Naive thymus-derived CD4-positive, alpha-beta T cell (primary cell): ENCODE measurements around the gene CCDC170. TPM values are rescaled to one million over a fixed set of nuclear protein-coding genes. Genes with fewer than 3 reads are reported as not detected.

Experiments used
- ATAC-seq: fragments of 150-1000 bp; cut with Tn5 transposase; 2 replicates; pipeline ENCODE4 v1.10.0; 2021; ENCODE audit warnings: mild to moderate bottlenecking, moderate library complexity
- CTCF ChIA-PET: fragments of 350-600 bp; sonication (Branson Sonifier 250); formaldehyde crosslinking; loops from one replicate; lab custom pipeline; 2021; ENCODE audit warnings: antibody characterized with exemption; lab: Charles Lee
- POLR2A ChIA-PET: fragments of 350-600 bp; sonication (Branson Sonifier 250); formaldehyde crosslinking; loops from one replicate; lab custom pipeline; 2021; ENCODE audit warnings: antibody characterized with exemption, inconsistent platforms; lab: Charles Lee
- DNase-seq, 9 donors: peaks; one replicate each; pipeline versions ENCODE4 v3.0.0 to v3.0.0-alpha.2; 2020 to 2022; ENCODE audit warnings: mixed read lengths in 1 of 9
- H3K27ac ChIP-seq: one replicate; pipeline ENCODE4 v1.7.0; 2013; ENCODE audit warnings: mild to moderate bottlenecking, low read depth, low read length, moderate library complexity
- H3K27me3 ChIP-seq, 2 donors: one replicate each; pipeline ENCODE4 v1.7.0; 2013; ENCODE audit warnings: low read length in 2 of 2, mild to moderate bottlenecking in 2 of 2, moderate library complexity in 2 of 2; ENCODE audit not compliant: control insufficient read depth in 2 of 2, insufficient read depth in 2 of 2
- H3K36me3 ChIP-seq, 3 experiments: 1 replicate in 2 of 3; 2 replicates in 1 of 3; pipeline ENCODE4 v1.7.0; 2013; ENCODE audit warnings: low read length in 3 of 3, mild to moderate bottlenecking in 3 of 3, moderate library complexity in 1 of 3; ENCODE audit not compliant: insufficient read depth in 3 of 3, control insufficient read depth in 2 of 3
- H3K4me1 ChIP-seq, 2 donors: one replicate each; pipeline ENCODE4 v1.7.0; 2013; ENCODE audit warnings: low read length in 2 of 2, mild to moderate bottlenecking in 2 of 2, moderate library complexity in 1 of 2; ENCODE audit not compliant: control insufficient read depth in 2 of 2, insufficient read depth in 2 of 2
- H3K4me3 ChIP-seq: 2 replicates; pipeline ENCODE4 v1.7.0; 2013; ENCODE audit warnings: mild to moderate bottlenecking, low read length
- H3K9me3 ChIP-seq, 3 experiments: 1 replicate in 2 of 3; 2 replicates in 1 of 3; pipeline ENCODE4 v1.7.0; 2013; ENCODE audit warnings: low read length in 3 of 3; ENCODE audit not compliant: control insufficient read depth in 2 of 3
- H3K27ac Mint-ChIP-seq, 9 donors: one replicate each; pipeline ENCODE4 v1.8.0; 2020 to 2022; ENCODE audit warnings: mixed read lengths in 9 of 9, mild to moderate bottlenecking in 8 of 9, moderate library complexity in 5 of 9, inconsistent platforms in 2 of 9
- H3K27me3 Mint-ChIP-seq, 5 donors: one replicate each; pipeline ENCODE4 v1.8.0; 2021 to 2022; ENCODE audit warnings: mixed read lengths in 5 of 5, mild to moderate bottlenecking in 1 of 5
- H3K36me3 Mint-ChIP-seq, 5 donors: one replicate each; pipeline ENCODE4 v1.8.0; 2020 to 2022; ENCODE audit warnings: mixed read lengths in 5 of 5, mild to moderate bottlenecking in 3 of 5, inconsistent platforms in 1 of 5
- H3K4me1 Mint-ChIP-seq, 7 donors: one replicate each; pipeline ENCODE4 v1.8.0; 2020 to 2022; ENCODE audit warnings: mixed read lengths in 7 of 7, mild to moderate bottlenecking in 3 of 7, inconsistent platforms in 1 of 7
- H3K4me3 Mint-ChIP-seq, 10 donors: one replicate each; pipeline ENCODE4 v1.8.0; 2020 to 2022; ENCODE audit warnings: mild to moderate bottlenecking in 10 of 10, mixed read lengths in 10 of 10, moderate library complexity in 6 of 10, inconsistent platforms in 2 of 10
- H3K9me3 Mint-ChIP-seq, 11 donors: one replicate each; pipeline ENCODE4 v1.8.0; 2020 to 2022; ENCODE audit warnings: mixed read lengths in 11 of 11, mild to moderate bottlenecking in 4 of 11, inconsistent platforms in 1 of 11, moderate library complexity in 1 of 11
- intact Hi-C, 2 donors: fragments of 100-400 bp; cut with micrococcal nuclease; formaldehyde crosslinking; loops; one replicate each; pipeline ENCODE4 v1.15.1; 2023
- polyA plus RNA-seq, 2 donors: library from polyadenylated mRNA; unstranded; fragments of 300-500 nt; fragmentation: Illumina TruSeq; gene quantifications; one replicate each; pipeline ENCODE4 v1.2.3, GENCODE V29; 2021
- total RNA-seq, 6 experiments: library from RNA in 5 of 6; stranded (reverse) in 5 of 6; gene quantifications; 1 replicate in 5 of 6; 2 replicates in 1 of 6; pipeline ENCODE4 v1.2.3 and lab custom pipeline; 2021 to 2026

The CCDC170 gene
- total and polyA plus RNA-seq, 7 experiments from 2014 or later: 0.56 TPM; not detected in 5

GRCh38 chr6:151524059-151524458 lies 30.2 kb downstream of the CCDC170 start:
- H3K4me3 ChIP-seq: no peak overlapping the region
- intact Hi-C loops: no loop called here
- H3K9me3 ChIP-seq: peaks cover 0 to 11% (median 0%) of the 10 kb centered on the region in 3 experiments
- H3K27ac ChIP-seq: no peak overlapping the region
- Mint-ChIP-seq H3K4me3 (no peak overlapping the region), H3K27ac (no peak overlapping the region), H3K4me1 (no peaks in the 10 kb centered on the region), H3K9me3 (peaks cover 7 to 54% (median 22%) of the 10 kb centered on the region in 11 donors), H3K36me3 (no peaks in the 10 kb centered on the region), H3K27me3 (peaks cover 5 to 19% (median 15%) of the 10 kb centered on the region in 5 donors)
- ATAC-seq: no peak
- CTCF ChIA-PET: no interaction called here
- POLR2A ChIA-PET: no interaction called here
- H3K36me3 ChIP-seq: no peaks in the 10 kb centered on the region
- no peak for DNase-seq
- no peaks in the 10 kb centered on the region for H3K4me1 ChIP-seq
- H3K27me3 ChIP-seq: no peaks in the 10 kb centered on the region

DNA sequence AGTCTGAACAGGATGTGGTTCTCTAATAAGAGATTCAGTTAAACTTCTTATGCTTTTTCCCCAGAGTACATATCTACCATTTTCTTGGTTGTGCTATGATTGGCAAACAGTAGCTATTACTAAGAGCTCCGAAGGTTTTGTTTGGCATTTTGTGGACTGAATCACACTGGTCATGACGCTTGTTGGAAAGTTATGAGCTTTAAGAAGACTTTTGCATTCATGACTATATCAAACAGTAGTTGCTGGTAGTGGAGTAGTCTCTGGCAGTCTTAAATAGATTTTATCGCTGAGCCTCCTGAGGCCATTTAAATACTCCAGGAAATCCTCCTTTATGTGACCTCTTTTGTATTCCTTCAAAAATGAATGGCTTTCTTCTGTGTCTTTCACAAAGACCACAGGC lies 40.8 kb downstream of the CCDC170 start:
- intact Hi-C loops: no loop called here
- no peak for DNase-seq
- Mint-ChIP-seq H3K4me3 (no peak overlapping the region), H3K4me1 (no peaks in the 10 kb centered on the region), H3K36me3 (peaks cover 0 to 5% (median 1%) of the 10 kb centered on the region in 5 donors), H3K27me3 (peaks cover 2 to 10% (median 3%) of the 10 kb centered on the region in 5 donors), H3K27ac (no peak overlapping the region), H3K9me3 (peaks cover 3 to 22% (median 7%) of the 10 kb centered on the region in 11 donors)
- peaks cover 0 to 2% (median 0%) of the 10 kb centered on the region in 3 experiments for H3K9me3 ChIP-seq
- H3K27me3 ChIP-seq: no peaks in the 10 kb centered on the region
- ChIA-PET POLR2A (no interaction called here), CTCF (no interaction called here)
- no peaks in the 10 kb centered on the region for H3K4me1 ChIP-seq
- no peak overlapping the region for H3K27ac ChIP-seq
- no peak for ATAC-seq
- H3K4me3 ChIP-seq: no peak overlapping the region
- no peaks in the 10 kb centered on the region for H3K36me3 ChIP-seq

GRCh38 chr6:151535476-151536187 lies 41.8 kb downstream of the CCDC170 start:
- no peak overlapping the region for H3K4me3 Mint-ChIP-seq
- ATAC-seq (no peak), DNase-seq (no peak)
- Histone ChIP-seq H3K9me3 (peaks cover 0 to 9% (median 0%) of the 10 kb centered on the region in 3 experiments), H3K27ac (no peak overlapping the region), H3K4me3 (no peak overlapping the region), H3K4me1 (no peaks in the 10 kb centered on the region), H3K36me3 (no peaks in the 10 kb centered on the region), H3K27me3 (no peaks in the 10 kb centered on the region)
- intact Hi-C loops: no loop called here
- H3K36me3 Mint-ChIP-seq: peaks cover 0 to 6% (median 3%) of the 10 kb centered on the region in 5 donors
- CTCF ChIA-PET: no interaction called here
- POLR2A ChIA-PET: no interaction called here
- no peaks in the 10 kb centered on the region for H3K4me1 Mint-ChIP-seq
- H3K9me3 Mint-ChIP-seq: peaks cover 8 to 30% (median 11%) of the 10 kb centered on the region in 11 donors
- no peak overlapping the region for H3K27ac Mint-ChIP-seq
- peaks cover 0 to 7% (median 3%) of the 10 kb centered on the region in 5 donors for H3K27me3 Mint-ChIP-seq

- Histone ChIP-seq H3K4me3 (no peak overlapping the region), H3K27me3 (no peaks in the 10 kb centered on the region), H3K4me1 (no peaks in the 10 kb centered on the region), H3K27ac (no peak overlapping the region), H3K9me3 (peaks cover 0 to 12% (median 0%) of the 10 kb centered on the region in 3 experiments), H3K36me3 (no peaks in the 10 kb centered on the region)
- POLR2A ChIA-PET: no interaction called here
- no peak for ATAC-seq
- Mint-ChIP-seq H3K4me1 (no peaks in the 10 kb centered on the region), H3K9me3 (peaks cover 10 to 32% (median 16%) of the 10 kb centered on the region in 11 donors), H3K36me3 (peaks cover 0 to 11% (median 4%) of the 10 kb centered on the region in 5 donors), H3K27me3 (peaks cover 0 to 8% (median 5%) of the 10 kb centered on the region in 5 donors), H3K27ac (no peak overlapping the region), H3K4me3 (no peak overlapping the region)
- CTCF ChIA-PET: interaction anchor here (0.6 kb wide), 1 partner anchor 988 kb away, joined by 5 read pairs; no protein-coding TSS in a partner anchor
- intact Hi-C loops: no loop called here
- no peak for DNase-seq
These were observed 42.3 kb downstream of the CCDC170 start for GRCh38 chr6:151536188-151536479.

- H3K4me1 ChIP-seq: no peaks in the 10 kb centered on the region
- no peak overlapping the region for H3K27ac ChIP-seq
- H3K4me3 ChIP-seq: no peak overlapping the region
- H3K27me3 ChIP-seq: no peaks in the 10 kb centered on the region
- H3K4me1 Mint-ChIP-seq: no peaks in the 10 kb centered on the region
- H3K27ac Mint-ChIP-seq: no peak overlapping the region
- H3K9me3 ChIP-seq: peaks cover 0 to 12% (median 0%) of the 10 kb centered on the region in 3 experiments
- H3K27me3 Mint-ChIP-seq: peaks cover 0 to 9% (median 5%) of the 10 kb centered on the region in 5 donors
- peaks cover 11 to 28% (median 16%) of the 10 kb centered on the region in 11 donors for H3K9me3 Mint-ChIP-seq
- DNase-seq (no peak), ATAC-seq (no peak)
- no peaks in the 10 kb centered on the region for H3K36me3 ChIP-seq
- no peak overlapping the region for H3K4me3 Mint-ChIP-seq
- CTCF ChIA-PET: no interaction called here
- intact Hi-C loops: no loop called here
- POLR2A ChIA-PET: no interaction called here
- H3K36me3 Mint-ChIP-seq: peaks cover 0 to 12% (median 4%) of the 10 kb centered on the region in 5 donors
These were observed 43.7 kb downstream of the CCDC170 start for GRCh38 chr6:151537556-151537955.

DNA sequence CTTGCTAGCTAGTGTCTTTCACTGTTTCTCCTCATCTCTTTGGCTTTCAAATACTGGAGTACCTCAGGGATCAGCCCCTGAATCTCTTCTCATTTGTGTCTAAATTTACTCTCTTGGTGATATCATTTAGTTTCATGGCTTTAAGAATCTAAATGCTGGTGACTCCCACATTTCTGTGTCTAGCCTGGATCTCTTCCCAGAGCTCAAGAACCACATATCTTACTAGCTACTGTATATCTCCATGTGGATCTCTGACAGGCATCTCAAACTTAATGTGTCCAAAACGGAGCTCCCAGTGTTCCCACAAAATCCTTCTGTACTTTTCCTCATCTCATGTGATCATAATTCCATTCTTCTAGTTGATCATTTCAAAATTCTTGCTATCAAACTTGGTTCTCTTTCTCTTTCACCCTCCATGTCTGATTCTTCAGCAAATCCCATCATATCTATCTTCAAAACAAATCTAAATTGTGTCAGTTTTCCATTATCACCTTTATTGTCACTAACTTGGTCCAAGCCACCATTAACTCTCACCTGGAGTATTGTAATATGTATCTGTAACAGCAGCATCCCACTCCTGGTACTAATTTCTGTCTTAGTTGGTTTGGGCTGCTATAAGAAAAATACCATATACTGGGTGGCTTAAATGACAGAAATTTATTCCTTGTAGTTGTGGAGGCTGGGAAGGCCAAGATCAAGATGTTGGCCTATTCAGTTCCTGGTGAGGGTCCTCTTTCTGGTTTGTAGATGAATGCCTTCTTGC lies 45.9 kb downstream of the CCDC170 start:
- ATAC-seq (no peak), DNase-seq (no peak)
- Histone ChIP-seq H3K4me1 (no peaks in the 10 kb centered on the region), H3K9me3 (peaks cover 0 to 12% (median 0%) of the 10 kb centered on the region in 3 experiments), H3K27me3 (no peaks in the 10 kb centered on the region), H3K36me3 (no peaks in the 10 kb centered on the region), H3K4me3 (no peak overlapping the region), H3K27ac (no peak overlapping the region)
- peaks cover 10 to 23% (median 16%) of the 10 kb centered on the region in 11 donors for H3K9me3 Mint-ChIP-seq
- no peaks in the 10 kb centered on the region for H3K4me1 Mint-ChIP-seq
- peaks cover 0 to 12% (median 4%) of the 10 kb centered on the region in 5 donors for H3K36me3 Mint-ChIP-seq
- peaks cover 0 to 12% (median 5%) of the 10 kb centered on the region in 5 donors for H3K27me3 Mint-ChIP-seq
- ChIA-PET CTCF (interaction anchor here (0.8 kb wide), 1 partner anchor 16 kb away, joined by 3 read pairs; no protein-coding TSS in a partner anchor), POLR2A (no interaction called here)
- H3K27ac Mint-ChIP-seq: no peak overlapping the region
- H3K4me3 Mint-ChIP-seq: no peak overlapping the region
- intact Hi-C loops: no loop called here
